SK-N-MC (cell line): Measurements from ENCODE around the gene TCHP.

ENCODE experiments used
- EZH2 ChIP-seq: fragments of 200-600 bp; sonication (generic); IDR thresholded peaks from one replicate; pipeline ENCODE4 v1.6.1; 2017; ENCODE audit warnings: antibody characterized with exemption
- FOXP2 ChIP-seq: optimal IDR thresholded peaks from 2 replicates; pipeline ENCODE3; 2011; ENCODE audit warnings: mild to moderate bottlenecking, moderate library complexity; ENCODE audit not compliant: insufficient read depth; ENCODE audit errors: extremely low read length, control extremely low read depth
- POLR2AphosphoS5 ChIP-seq: IDR thresholded peaks from 2 replicates; pipeline ENCODE4 v1.6.1; 2012; ENCODE audit warnings: mild to moderate bottlenecking, low read depth, low read length, borderline replicate concordance

GRCh38 chr12:109931143-109931542 is 31.1 kb downstream of the TCHP start:
- TF ChIP-seq POLR2AphosphoS5, result no peak
- TF ChIP-seq EZH2, result no peak
- TF ChIP-seq FOXP2, result no peak
